ENCODE measurements around the gene CCDC80.

CCDC80 gene

GRCh38 chr3:112685956-112686799, 45.2 kb upstream of the CCDC80 start:
- no peak for DNase-seq (ENCODE audit: insufficient read length, low spot score)
- TF ChIP-seq, protein P1, sequence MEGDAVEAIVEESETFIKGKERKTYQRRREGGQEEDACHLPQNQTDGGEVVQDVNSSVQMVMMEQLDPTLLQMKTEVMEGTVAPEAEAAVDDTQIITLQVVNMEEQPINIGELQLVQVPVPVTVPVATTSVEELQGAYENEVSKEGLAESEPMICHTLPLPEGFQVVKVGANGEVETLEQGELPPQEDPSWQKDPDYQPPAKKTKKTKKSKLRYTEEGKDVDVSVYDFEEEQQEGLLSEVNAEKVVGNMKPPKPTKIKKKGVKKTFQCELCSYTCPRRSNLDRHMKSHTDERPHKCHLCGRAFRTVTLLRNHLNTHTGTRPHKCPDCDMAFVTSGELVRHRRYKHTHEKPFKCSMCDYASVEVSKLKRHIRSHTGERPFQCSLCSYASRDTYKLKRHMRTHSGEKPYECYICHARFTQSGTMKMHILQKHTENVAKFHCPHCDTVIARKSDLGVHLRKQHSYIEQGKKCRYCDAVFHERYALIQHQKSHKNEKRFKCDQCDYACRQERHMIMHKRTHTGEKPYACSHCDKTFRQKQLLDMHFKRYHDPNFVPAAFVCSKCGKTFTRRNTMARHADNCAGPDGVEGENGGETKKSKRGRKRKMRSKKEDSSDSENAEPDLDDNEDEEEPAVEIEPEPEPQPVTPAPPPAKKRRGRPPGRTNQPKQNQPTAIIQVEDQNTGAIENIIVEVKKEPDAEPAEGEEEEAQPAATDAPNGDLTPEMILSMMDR (IDR thresholded peaks at IDR 0.05; ENCODE audit: insufficient read depth, missing control alignments) = no peak
- no peak for FAIRE-seq

- no peak for FAIRE-seq
- TF ChIP-seq, protein P1 (IDR thresholded peaks at IDR 0.05; ENCODE audit: insufficient read depth, missing control alignments) = no peak
- DNase-seq (ENCODE audit: insufficient read length, low spot score) = no peak
Observed at GRCh38 chr3:112685420-112685819, 44.5 kb upstream of the CCDC80 start.

DNA sequence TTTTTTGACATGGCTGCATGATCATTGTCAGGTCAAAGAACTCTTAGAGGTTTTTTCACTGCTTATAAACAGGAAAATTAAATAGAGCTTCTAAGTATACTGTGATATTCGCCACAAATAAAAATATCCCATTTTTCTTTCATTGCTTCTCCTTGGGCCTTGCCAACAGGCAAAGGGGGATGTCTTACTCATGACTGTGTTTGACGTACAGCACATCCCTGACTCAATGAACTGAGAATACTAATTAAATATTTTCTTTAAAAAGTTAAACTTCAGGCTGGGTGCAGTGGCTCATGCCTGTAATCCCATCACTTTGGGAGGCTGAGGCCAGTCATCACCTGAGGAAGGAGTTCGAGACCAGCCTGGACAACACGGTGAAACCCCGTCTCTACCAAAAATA, 41.4 kb upstream of the CCDC80 start:
- TF ChIP-seq, protein P1 (IDR thresholded peaks at IDR 0.05; ENCODE audit: insufficient read depth, missing control alignments) = no peak
- DNase-seq (ENCODE audit: insufficient read length, low spot score) (no peak), FAIRE-seq (no peak)

DNA sequence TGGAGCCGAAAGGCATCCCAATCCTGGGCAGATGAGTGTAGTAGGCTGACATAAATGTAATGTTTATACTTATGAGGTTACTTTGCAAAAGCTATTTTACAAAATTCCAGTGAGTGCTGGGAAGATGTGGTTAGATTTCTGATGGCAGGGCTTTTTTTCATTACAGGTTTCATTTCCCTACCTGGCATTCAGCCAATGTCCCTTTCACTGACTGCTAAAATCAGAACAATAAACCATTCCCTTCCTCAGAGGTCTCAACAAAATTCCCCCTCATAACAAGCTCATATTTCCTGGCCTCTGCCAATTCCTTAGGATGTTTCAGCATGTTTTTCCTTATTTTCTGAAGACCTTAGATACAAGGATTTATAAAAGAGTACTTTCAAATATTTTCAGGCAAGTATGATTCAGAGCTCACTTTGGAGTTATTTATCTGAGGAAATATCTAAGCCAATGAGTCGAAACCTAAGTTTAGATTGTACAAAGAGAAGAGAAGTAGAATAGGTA, 40.9 kb upstream of the CCDC80 start:
- FAIRE-seq (no peak), DNase-seq (ENCODE audit: insufficient read length, low spot score) (no peak)
- TF ChIP-seq, protein P1 (IDR thresholded peaks at IDR 0.05; ENCODE audit: insufficient read depth, missing control alignments) = no peak

GRCh38 chr3:112676659-112677234, 35.8 kb upstream of the CCDC80 start:
- no peak for DNase-seq (ENCODE audit: insufficient read length, low spot score)
- no peak for FAIRE-seq
- TF ChIP-seq, protein P1 (IDR thresholded peaks at IDR 0.05; ENCODE audit: insufficient read depth, missing control alignments) = no peak

GRCh38 chr3:112675943-112676535, 35.1 kb upstream of the CCDC80 start:
- no peak for DNase-seq (ENCODE audit: insufficient read length, low spot score)
- TF ChIP-seq, protein P1 (IDR thresholded peaks at IDR 0.05; ENCODE audit: insufficient read depth, missing control alignments) = no peak
- FAIRE-seq = no peak
